ENCODE results near the gene MORN5. TPM values are rescaled to one million over a fixed set of nuclear protein-coding genes. Genes with fewer than 3 reads are reported as not detected.

The MORN5 gene
- total RNA-seq, 1 donor from 2014 or later = not detected

- TF ChIP-seq CTCF (conservative IDR thresholded peaks at IDR 0.05; ENCODE audit: low read depth, low read length) = no peak
Observed at GRCh38 chr9:122164286-122164685, 4.6 kb downstream of the MORN5 start.

GRCh38 chr9:122168356-122168755, 8.6 kb downstream of the MORN5 start:
- no peak for DNase-seq (ENCODE audit: low read depth)
- H3K4me3 ChIP-seq (ENCODE audit: low read depth, low read length) = no peak overlapping the region
- TF ChIP-seq CTCF (conservative IDR thresholded peaks at IDR 0.05; ENCODE audit: low read depth, low read length) = no peak

More at GRCh38 chr9:122164286-122164685, 4.6 kb downstream of the MORN5 start:
- DNase-seq (ENCODE audit: low read depth) = no peak
- no peak overlapping the region for H3K4me3 ChIP-seq (ENCODE audit: low read depth, low read length)

DNA sequence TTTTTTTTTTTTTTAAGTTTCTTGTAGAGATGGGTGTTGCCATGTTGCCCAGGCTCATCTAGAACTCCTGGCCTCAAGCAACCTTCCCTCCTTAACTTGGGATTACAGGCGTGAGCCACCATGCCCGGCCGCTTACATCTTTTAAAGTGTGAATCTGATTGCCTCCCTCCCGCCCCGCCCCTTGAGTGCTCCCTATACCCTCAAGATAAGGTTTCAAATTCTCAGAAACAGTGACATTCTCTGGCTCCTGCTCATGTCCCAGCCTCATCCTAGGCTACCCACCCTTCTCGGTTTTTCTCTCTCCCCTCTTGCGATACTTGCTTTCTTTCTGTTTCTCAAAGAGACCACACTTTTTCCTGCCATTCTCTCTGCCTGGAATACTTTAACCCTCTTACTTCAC, 12.4 kb downstream of the MORN5 start:
- no peak for TF ChIP-seq CTCF (conservative IDR thresholded peaks at IDR 0.05; ENCODE audit: low read depth, low read length)
- DNase-seq (ENCODE audit: low read depth) = no peak
- H3K4me3 ChIP-seq (ENCODE audit: low read depth, low read length) = no peak overlapping the region

DNA sequence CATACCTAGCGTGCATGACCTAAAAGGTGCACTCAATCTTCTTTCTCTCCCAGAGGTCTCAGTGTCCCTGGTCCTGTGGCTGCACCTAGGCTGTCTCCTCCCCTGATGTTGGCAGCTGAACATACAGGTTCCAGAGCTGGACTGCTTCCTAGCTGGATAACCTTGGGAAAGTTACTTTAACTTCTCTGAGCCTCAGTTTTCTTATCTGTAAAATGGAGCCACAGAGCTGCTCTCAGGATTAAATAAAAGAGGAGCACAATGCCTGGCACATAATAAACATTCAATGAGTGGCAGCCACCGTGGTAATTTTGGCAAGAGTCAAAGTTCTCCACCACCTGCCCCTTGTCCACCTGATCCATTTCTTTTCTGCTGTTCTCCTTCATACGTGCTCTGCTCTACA, 14.0 kb downstream of the MORN5 start:
- H3K4me3 ChIP-seq (ENCODE audit: low read depth, low read length) = no peak overlapping the region
- no peak for DNase-seq (ENCODE audit: low read depth)
- no peak for TF ChIP-seq CTCF (conservative IDR thresholded peaks at IDR 0.05; ENCODE audit: low read depth, low read length)

DNA sequence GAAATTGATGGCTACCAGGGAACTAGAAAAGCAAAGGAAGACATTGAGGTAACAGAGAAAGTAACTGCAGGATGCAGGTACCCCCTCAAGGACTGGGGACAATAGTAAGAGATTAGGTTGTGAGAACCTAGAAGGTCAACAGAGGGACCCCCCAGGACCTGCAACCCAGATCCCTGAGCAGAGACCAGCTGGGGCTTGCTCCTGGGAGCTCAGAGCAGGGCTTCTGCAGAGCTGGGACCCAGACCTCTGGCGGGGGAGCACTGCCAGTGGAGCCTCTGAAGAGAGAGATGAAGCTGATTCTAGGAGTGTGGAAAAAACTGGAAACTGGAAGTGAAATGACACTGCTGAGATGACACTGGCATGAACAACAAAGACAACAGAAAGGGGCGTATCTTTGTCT, 17.2 kb downstream of the MORN5 start:
- DNase-seq (ENCODE audit: low read depth) = no peak
- no peak overlapping the region for H3K4me3 ChIP-seq (ENCODE audit: low read depth, low read length)
- no peak for TF ChIP-seq CTCF (conservative IDR thresholded peaks at IDR 0.05; ENCODE audit: low read depth, low read length)

DNA sequence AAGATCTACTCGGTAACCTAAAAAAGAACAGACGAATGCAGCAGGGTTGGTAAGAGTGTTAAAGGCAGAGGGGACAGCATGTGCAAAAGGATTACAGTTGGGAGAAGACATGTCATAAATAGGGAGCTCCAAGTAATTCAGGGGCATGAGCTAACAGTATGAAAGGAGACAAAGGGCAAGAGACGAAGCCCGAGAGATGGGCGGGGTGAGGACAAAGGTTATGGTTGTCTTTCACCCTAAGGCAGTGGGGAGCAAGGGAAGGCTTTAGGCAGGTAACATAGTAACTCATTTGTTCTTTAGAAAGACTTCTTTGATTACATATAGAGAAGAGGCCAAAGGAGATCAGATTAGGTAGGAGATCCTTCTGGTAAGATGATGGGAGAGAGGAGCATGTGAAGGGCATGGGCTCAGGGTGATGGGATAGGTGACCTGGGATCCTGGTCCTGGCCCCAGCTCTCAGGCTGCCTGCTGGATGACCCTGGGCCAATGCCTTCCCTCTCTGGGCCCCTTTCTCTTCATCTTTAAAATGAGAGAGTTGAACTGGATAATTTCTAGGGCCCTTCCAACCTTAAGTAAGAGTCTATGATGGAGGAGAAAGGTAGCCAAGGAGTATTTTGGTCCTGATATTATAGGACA, 19.5 kb downstream of the MORN5 start:
- no peak for DNase-seq (ENCODE audit: low read depth)
- no peak overlapping the region for H3K4me3 ChIP-seq (ENCODE audit: low read depth, low read length)
- TF ChIP-seq CTCF (conservative IDR thresholded peaks at IDR 0.05; ENCODE audit: low read depth, low read length) = no peak

GRCh38 chr9:122179690-122180074, 20.0 kb downstream of the MORN5 start:
- DNase-seq (ENCODE audit: low read depth) = no peak
- no peak for TF ChIP-seq CTCF (conservative IDR thresholded peaks at IDR 0.05; ENCODE audit: low read depth, low read length)

More at GRCh38 chr9:122179690-122180074, 20.0 kb downstream of the MORN5 start:
- H3K4me3 ChIP-seq (ENCODE audit: low read depth, low read length) = no peak overlapping the region
